ENCODE results near the gene CLDN14.

The CLDN14 gene, protein sequence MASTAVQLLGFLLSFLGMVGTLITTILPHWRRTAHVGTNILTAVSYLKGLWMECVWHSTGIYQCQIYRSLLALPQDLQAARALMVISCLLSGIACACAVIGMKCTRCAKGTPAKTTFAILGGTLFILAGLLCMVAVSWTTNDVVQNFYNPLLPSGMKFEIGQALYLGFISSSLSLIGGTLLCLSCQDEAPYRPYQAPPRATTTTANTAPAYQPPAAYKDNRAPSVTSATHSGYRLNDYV

GRCh38 chr21:36479415-36480402 lies at the start of gene CLDN14:
Gene CLDN14 (minus strand): TSS chr21:36480122. CDS start chr21:36461695, 18,427 bp downstream.
- TF ChIP-seq GATA3 (IDR thresholded peaks at IDR 0.05; ENCODE audit: low read depth, low read length) (no peak), GATA2 (IDR thresholded peaks at IDR 0.05; ENCODE audit: low read depth, low read length) (no peak)

DNA sequence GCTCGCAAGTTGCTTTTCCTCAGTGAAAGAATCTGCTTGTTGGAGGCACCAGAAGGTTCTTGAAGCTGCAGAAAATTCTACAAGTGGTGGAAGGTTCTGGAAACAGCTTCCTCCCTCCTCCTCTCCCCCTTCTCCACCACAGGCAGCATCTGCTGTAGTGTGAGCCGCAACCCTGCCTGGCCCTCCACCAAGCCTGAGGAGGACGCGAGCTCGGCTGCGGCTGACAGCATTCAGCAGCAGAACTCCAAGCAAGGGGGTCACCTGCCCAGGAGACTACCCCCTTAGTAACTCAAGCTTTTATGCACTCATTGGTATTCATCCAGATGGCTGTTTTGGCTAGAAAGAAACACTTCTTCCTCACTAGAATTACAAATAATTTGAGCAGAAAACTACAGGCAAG lies 48.8 kb upstream of the CLDN14 start:
- no peak for TF ChIP-seq GATA3 (IDR thresholded peaks at IDR 0.05; ENCODE audit: low read depth, low read length)
- TF ChIP-seq GATA2 (IDR thresholded peaks at IDR 0.05; ENCODE audit: low read depth, low read length), result no peak

GRCh38 chr21:36527317-36527716 lies 47.4 kb upstream of the CLDN14 start:
- TF ChIP-seq GATA2 (IDR thresholded peaks at IDR 0.05; ENCODE audit: low read depth, low read length) (no peak), GATA3 (IDR thresholded peaks at IDR 0.05; ENCODE audit: low read depth, low read length) (no peak)

DNA sequence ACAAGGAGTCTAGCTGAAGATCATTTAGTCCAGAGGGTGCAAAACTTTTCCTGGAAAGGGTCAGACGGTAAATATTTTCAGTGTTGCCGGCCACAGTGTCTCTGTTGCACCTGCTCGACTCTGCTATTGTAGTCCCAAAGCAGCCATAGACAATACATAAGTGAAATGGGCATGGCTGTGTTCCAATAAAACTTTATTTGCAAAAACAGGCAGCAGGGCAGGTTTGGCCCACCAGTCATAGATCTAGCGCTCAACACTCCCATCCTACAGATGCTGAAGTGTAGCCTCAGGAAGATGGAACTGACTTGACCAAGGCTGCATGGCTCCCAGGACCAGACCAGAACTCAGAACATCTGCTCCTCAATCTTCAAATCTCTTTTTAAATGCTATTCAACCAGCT lies 46.2 kb upstream of the CLDN14 start:
- TF ChIP-seq GATA2 (IDR thresholded peaks at IDR 0.05; ENCODE audit: low read depth, low read length) (no peak), GATA3 (IDR thresholded peaks at IDR 0.05; ENCODE audit: low read depth, low read length) (no peak)

GRCh38 chr21:36524477-36524876 lies 44.6 kb upstream of the CLDN14 start:
- TF ChIP-seq GATA3 (IDR thresholded peaks at IDR 0.05; ENCODE audit: low read depth, low read length) (no peak), GATA2 (IDR thresholded peaks at IDR 0.05; ENCODE audit: low read depth, low read length) (no peak)

DNA sequence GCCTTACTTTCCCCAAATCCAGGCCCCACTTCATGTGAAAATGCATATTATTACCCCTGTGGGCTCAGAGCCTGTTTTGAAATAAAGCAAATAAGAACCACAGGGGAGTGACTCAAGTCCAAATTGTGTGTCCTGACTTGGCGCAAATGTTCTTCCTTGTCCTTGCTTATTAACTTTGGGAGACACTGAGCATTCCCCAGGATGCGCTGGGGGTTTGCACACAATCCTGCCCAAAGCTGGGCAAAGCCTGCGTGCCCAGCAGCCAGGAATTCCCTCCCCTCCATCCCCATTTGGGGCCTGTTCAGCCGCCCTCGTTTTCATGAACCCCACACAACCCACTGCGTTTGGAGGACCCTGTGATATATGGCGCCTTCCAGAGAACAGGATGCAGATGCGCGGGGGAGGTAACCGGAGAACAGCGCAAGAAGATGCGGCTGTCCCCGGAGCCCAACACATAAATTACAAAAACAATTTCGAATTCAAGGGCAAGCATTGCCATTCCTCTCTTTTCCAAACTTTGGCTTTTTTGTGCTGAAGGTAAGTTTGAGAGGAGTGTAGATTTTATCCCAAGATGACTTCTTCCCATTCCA lies 42.4 kb upstream of the CLDN14 start:
- no peak for TF ChIP-seq GATA3 (IDR thresholded peaks at IDR 0.05; ENCODE audit: low read depth, low read length)
- TF ChIP-seq GATA2 (IDR thresholded peaks at IDR 0.05; ENCODE audit: low read depth, low read length), result no peak

DNA sequence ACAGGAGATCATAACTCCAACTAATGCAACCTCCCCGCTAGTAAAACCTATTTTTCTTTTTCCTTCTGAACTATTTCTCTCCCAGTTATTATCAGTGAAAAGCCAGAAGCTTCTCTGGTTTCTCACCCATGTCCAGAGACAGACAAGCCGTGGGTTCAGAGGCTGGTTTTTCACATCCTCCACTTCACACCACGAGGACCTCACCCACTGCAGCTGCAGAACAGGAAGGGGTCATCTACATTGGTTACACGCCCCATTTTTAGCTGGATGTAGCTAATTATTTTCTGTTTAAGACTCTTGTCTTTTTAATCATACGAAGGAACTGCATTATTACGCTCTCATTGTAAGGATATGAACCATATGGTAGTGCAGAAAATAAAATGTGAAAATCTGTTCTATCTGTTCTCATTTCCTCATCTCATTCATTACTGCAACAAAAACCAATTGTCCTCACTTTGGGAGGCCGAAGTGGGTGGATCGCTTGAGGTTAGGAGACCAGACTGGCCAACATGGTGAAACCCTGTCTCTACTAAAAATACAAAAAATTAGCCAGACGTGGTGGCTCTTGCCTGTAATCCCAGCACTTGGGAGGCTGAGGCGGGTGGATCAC lies 39.1 kb upstream of the CLDN14 start:
- TF ChIP-seq GATA2 (IDR thresholded peaks at IDR 0.05; ENCODE audit: low read depth, low read length), result no peak
- no peak for TF ChIP-seq GATA3 (IDR thresholded peaks at IDR 0.05; ENCODE audit: low read depth, low read length)

DNA sequence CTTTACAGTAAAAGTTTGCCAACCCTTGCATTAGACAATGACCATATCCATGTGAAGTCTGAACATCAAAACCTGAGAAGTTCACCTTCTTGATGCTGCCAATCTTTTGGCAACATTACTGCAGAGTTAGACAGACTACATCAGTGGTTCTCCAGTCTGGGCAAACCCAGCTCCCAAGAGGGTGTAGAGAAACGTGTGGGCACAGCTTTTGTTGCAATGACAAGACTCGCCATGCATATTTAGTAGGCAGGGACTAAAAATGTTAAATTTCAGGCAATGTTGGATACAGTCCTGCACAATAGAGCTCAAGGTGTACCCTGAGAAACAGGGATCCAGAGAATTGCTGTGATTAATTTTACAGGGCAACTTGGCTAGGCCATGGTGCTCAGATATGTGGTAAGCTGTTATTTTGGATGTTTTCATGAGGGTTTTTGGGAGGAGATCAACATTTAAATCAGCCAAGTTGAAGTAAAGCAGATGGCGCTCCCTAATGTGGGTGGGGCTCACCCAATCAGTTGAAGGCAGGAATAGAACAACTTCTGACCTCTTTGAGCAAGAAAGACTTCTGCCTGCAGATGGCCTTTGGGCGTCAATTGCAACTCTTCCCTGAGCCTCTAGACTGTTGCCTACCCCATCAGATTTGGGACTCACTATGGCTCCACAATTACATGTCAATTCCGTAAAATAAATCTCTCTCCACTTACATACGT lies 37.6 kb upstream of the CLDN14 start:
- TF ChIP-seq GATA3 (IDR thresholded peaks at IDR 0.05; ENCODE audit: low read depth, low read length) (no peak), GATA2 (IDR thresholded peaks at IDR 0.05; ENCODE audit: low read depth, low read length) (no peak)

- TF ChIP-seq GATA2 (IDR thresholded peaks at IDR 0.05; ENCODE audit: low read depth, low read length), result no peak
- no peak for TF ChIP-seq GATA3 (IDR thresholded peaks at IDR 0.05; ENCODE audit: low read depth, low read length)
Measured at GRCh38 chr21:36516281-36516680, 36.4 kb upstream of the CLDN14 start.

DNA sequence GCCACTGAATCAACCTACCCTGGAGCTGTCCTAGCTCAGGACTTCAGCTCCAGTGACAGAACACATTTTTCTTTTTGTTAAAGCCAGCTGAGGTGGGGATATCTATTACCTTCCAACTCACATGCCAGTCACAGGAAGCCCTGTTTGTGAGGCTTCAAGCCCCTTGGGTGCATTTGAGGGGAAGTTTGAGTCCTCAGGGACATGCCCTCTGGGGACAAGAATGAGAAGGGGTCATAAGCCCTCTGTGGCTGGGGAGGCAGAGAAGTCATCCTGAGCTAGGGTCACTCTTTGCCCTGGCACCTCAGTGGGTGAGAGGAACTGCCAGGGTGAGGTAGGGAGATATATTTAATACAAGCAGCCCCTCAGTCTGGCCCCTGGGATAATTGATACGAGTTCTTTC lies 33.5 kb upstream of the CLDN14 start:
- TF ChIP-seq GATA3 (IDR thresholded peaks at IDR 0.05; ENCODE audit: low read depth, low read length) (no peak), GATA2 (IDR thresholded peaks at IDR 0.05; ENCODE audit: low read depth, low read length) (no peak)

DNA sequence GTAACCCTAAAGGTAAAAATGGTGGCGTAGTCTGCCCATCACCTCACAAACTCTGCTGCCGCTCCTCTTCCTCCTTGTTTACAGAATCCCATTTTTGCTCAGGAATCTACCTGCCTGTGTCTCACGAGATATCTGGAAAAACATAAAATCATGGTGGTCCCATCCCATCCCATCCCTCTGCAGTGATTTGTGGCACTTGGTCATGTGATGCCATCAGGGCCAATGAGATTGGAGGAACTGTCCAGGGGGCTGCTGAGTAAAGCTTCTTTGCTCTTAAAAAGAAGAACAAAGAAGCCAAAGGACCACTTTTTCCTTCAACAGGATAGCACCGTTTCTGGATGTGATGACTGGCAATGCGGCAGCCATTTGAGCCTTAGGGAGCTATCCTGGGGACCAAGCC lies 33.0 kb upstream of the CLDN14 start:
- TF ChIP-seq GATA3 (IDR thresholded peaks at IDR 0.05; ENCODE audit: low read depth, low read length) (no peak), GATA2 (IDR thresholded peaks at IDR 0.05; ENCODE audit: low read depth, low read length) (no peak)

- TF ChIP-seq GATA2 (IDR thresholded peaks at IDR 0.05; ENCODE audit: low read depth, low read length) (no peak), GATA3 (IDR thresholded peaks at IDR 0.05; ENCODE audit: low read depth, low read length) (no peak)
Measured at GRCh38 chr21:36511484-36512220, 31.7 kb upstream of the CLDN14 start.

GRCh38 chr21:36510911-36511310 lies 31.0 kb upstream of the CLDN14 start:
- TF ChIP-seq GATA3 (IDR thresholded peaks at IDR 0.05; ENCODE audit: low read depth, low read length) (no peak), GATA2 (IDR thresholded peaks at IDR 0.05; ENCODE audit: low read depth, low read length) (no peak)

Measured in SH-SY5Y (cell line).